Lower lobe of right lung (tissue), 2 donors: Measurements from ENCODE around the gene ERAP2. TPM values are rescaled to one million over a fixed set of nuclear protein-coding genes. Genes with fewer than 3 reads are reported as not detected.

Experiments used
- ATAC-seq, 2 donors: fragments of 200-7000 bp; cut with Tn5 transposase; one replicate each; pipeline ENCODE4 v1.9.1; 2020 to 2022; ENCODE audit warnings: mild to moderate bottlenecking in 2 of 2, moderate library complexity in 2 of 2
- DNase-seq: peaks from one replicate; pipeline ENCODE4 v3.0.0-alpha.2; 2020
- H3K27ac ChIP-seq: fragments of 200-600 bp; one replicate; pipeline ENCODE4 v1.8.0; 2022
- H3K27me3 ChIP-seq: fragments of 200-600 bp; one replicate; pipeline ENCODE4 v1.8.0; 2022; ENCODE audit warnings: low read depth
- H3K36me3 ChIP-seq: fragments of 200-600 bp; one replicate; pipeline ENCODE4 v1.8.0; 2022; ENCODE audit warnings: mild to moderate bottlenecking
- H3K4me1 ChIP-seq: fragments of 200-600 bp; one replicate; pipeline ENCODE4 v1.8.0; 2022
- H3K4me3 ChIP-seq: fragments of 200-600 bp; one replicate; pipeline ENCODE4 v1.8.0; 2022; ENCODE audit warnings: mild to moderate bottlenecking
- H3K9me3 ChIP-seq: fragments of 200-600 bp; one replicate; pipeline ENCODE4 v1.8.0; 2022
- intact Hi-C: fragments of 100-400 bp; cut with DNase I; formaldehyde crosslinking; loops from one replicate; pipeline ENCODE4 v1.11.0; 2022
- total RNA-seq: library from RNA; stranded (reverse); fragmentation: NEBNext Ultra II Directional; extraction: Animal tissue kit (Norgen Biotek cat#: 25700); gene quantifications from one replicate; pipeline ENCODE4 v1.2.1, GENCODE V29; 2021
- TF ChIP-seq, protein P1 (sequence below): fragments of 200-600 bp; IDR thresholded peaks from one replicate; pipeline ENCODE4 v1.8.0; 2022; ENCODE audit warnings: antibody characterized with exemption, mild to moderate bottlenecking
- donor health status: DM: no; HTN: yes; CAD: no; lungs with severe emphysema.

Gene ERAP2
- total RNA-seq, 1 donor from 2014 or later, result 32.1 TPM

DNA sequence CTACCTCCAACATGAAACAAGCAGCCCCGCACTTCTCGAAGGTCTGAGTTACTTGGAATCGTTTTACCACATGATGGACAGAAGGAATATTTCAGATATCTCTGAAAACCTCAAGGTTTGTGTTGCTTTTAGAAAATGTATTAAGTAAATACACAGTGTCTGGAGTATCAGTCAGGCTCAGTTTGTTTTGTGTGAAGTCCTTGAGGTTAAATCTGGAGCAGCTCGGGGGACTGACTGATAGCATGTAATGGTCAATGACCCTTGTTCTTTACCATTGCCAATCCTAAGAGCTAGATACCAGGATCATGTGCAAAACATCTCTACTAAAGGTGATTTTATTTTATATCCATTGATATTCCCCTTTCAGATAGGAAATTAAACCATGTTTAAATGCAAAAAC, 32.7 kb downstream of the ERAP2 start:
- Histone ChIP-seq H3K27ac (no peak overlapping the region), H3K27me3 (no peaks in the 10 kb centered on the region), H3K4me3 (no peak overlapping the region), H3K9me3 (no peaks in the 10 kb centered on the region), H3K4me1 (no peaks in the 10 kb centered on the region), H3K36me3 (peaks cover 26% of the 10 kb centered on the region)
- DNase-seq, result no peak
- ATAC-seq, result no peak
- intact Hi-C loops, result no loop called here
- TF ChIP-seq, protein P1, sequence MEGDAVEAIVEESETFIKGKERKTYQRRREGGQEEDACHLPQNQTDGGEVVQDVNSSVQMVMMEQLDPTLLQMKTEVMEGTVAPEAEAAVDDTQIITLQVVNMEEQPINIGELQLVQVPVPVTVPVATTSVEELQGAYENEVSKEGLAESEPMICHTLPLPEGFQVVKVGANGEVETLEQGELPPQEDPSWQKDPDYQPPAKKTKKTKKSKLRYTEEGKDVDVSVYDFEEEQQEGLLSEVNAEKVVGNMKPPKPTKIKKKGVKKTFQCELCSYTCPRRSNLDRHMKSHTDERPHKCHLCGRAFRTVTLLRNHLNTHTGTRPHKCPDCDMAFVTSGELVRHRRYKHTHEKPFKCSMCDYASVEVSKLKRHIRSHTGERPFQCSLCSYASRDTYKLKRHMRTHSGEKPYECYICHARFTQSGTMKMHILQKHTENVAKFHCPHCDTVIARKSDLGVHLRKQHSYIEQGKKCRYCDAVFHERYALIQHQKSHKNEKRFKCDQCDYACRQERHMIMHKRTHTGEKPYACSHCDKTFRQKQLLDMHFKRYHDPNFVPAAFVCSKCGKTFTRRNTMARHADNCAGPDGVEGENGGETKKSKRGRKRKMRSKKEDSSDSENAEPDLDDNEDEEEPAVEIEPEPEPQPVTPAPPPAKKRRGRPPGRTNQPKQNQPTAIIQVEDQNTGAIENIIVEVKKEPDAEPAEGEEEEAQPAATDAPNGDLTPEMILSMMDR, result no peak

DNA sequence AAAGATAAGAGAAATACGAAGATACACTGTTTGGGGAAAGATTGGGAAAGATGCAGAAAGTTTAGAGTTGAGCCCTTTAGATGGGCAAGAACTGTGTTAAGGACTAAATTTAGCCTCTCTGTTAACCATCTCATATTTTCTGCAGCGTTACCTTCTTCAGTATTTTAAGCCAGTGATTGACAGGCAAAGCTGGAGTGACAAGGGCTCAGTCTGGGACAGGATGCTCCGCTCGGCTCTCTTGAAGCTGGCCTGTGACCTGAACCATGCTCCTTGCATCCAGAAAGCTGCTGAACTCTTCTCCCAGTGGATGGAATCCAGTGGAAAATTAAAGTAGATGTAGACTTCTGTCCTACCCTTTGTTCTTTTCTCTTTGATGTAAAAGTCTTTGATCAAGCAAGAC, 33.1 kb downstream of the ERAP2 start:
- H3K27ac ChIP-seq, result no peak overlapping the region
- H3K9me3 ChIP-seq, result no peaks in the 10 kb centered on the region
- TF ChIP-seq, protein P1, result no peak
- intact Hi-C loops, result no loop called here
- ATAC-seq, result no peak
- DNase-seq, result no peak
- no peak overlapping the region for H3K4me3 ChIP-seq
- H3K27me3 ChIP-seq, result no peaks in the 10 kb centered on the region
- H3K36me3 ChIP-seq, result peaks cover 24% of the 10 kb centered on the region
- H3K4me1 ChIP-seq, result no peaks in the 10 kb centered on the region

DNA sequence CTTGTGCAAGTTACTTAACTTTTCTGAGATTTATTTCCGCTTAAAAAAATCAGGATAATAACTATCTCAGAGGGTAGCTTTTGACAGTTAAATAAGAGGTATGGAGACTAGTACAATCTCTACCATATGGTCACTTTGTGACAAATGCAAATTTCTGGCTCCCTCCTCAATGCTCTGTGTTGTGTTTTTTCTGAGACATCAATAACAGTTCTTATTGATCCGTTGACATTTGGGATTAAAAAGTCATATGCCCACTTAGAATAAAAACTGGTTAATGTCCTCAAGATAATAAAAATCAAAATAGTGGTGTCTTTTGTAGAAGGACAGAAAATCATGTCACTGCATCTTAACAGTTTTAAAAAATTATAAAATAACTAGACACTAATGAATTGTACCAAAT, 34.8 kb downstream of the ERAP2 start:
- Histone ChIP-seq H3K9me3 (no peaks in the 10 kb centered on the region), H3K36me3 (peaks cover 31% of the 10 kb centered on the region), H3K4me3 (no peak overlapping the region), H3K27me3 (no peaks in the 10 kb centered on the region), H3K4me1 (no peaks in the 10 kb centered on the region), H3K27ac (no peak overlapping the region)
- ATAC-seq, result no peak
- TF ChIP-seq, protein P1, result no peak
- no peak for DNase-seq
- intact Hi-C loops, result no loop called here

DNA sequence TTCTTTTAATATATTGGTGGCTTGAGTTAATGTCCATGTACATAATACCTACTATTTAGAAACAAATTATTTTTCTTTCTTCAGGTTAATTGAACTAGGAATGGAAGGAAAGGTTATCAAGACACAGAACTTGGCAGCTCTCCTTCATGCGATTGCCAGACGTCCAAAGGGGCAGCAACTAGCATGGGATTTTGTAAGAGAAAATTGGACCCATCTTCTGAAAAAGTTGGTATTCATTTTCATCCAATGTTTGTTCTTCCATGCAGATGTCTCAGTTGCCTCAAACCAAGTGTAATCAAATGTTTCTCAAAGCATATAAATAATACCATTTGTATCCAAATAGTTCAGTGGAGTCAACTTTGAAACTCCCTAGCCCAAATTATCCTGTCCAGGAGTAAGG, 36.9 kb downstream of the ERAP2 start:
- DNase-seq (no peak), ATAC-seq (no peak)
- TF ChIP-seq, protein P1, result no peak
- no peak overlapping the region for H3K27ac ChIP-seq
- no peaks in the 10 kb centered on the region for H3K4me1 ChIP-seq
- H3K36me3 ChIP-seq, result peaks cover 46% of the 10 kb centered on the region
- intact Hi-C loops, result no loop called here
- no peaks in the 10 kb centered on the region for H3K9me3 ChIP-seq
- no peaks in the 10 kb centered on the region for H3K27me3 ChIP-seq
- no peak overlapping the region for H3K4me3 ChIP-seq

DNA sequence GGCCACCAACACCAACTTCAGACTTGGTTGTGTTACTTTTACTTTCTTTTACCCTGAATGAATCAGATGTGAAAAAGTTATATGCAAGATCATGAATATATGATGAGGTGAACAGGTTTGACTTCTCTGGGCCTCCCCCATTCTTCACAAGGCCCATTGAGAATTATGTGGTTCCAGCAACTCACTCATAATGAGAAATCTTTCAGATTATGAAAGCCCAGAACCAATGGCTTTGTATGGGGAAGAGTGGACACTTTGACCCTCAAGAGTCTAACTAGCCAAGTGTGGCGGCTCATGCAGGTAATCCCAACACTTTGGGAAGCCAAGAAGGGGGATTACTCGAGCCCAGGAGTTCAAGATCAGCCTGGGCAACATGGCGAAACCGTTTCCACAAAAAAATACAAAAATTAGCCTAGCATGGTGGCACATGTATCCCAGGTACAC, 43.5 kb downstream of the ERAP2 start:
- Histone ChIP-seq H3K27me3 (no peaks in the 10 kb centered on the region), H3K27ac (no peak overlapping the region), H3K36me3 (peaks cover 31% of the 10 kb centered on the region), H3K4me1 (no peaks in the 10 kb centered on the region), H3K9me3 (no peaks in the 10 kb centered on the region), H3K4me3 (no peak overlapping the region)
- TF ChIP-seq, protein P1, result no peak
- ATAC-seq, result no peak
- intact Hi-C loops, result no loop called here
- no peak for DNase-seq
